GM23338 (cell line): ENCODE results near the gene PCK2. TPM values are rescaled to one million over a fixed set of nuclear protein-coding genes. Genes with fewer than 3 reads are reported as not detected.

ENCODE experiments used
- ATAC-seq: fragments of 200-7000 bp; cut with Tn5 transposase; 3 replicates; pipeline ENCODE4 v1.9.1; 2020
- DNase-seq: peaks from one replicate; pipeline ENCODE4 v3.0.0-alpha.2; 2015; ENCODE audit warnings: low spot score
- H2AFZ ChIP-seq: fragments of 200-600 bp; sonication (generic); 2 replicates; pipeline ENCODE4 v1.8.0; 2016; ENCODE audit warnings: antibody characterized with exemption, mild to moderate bottlenecking, moderate library complexity
- H3F3A ChIP-seq: fragments of 200-600 bp; sonication (generic); replicated peaks from 2 replicates; pipeline ENCODE4 v1.8.0; 2017; ENCODE audit warnings: antibody characterized with exemption, mixed run types, low read depth
- H3K27ac ChIP-seq: fragments of 200-600 bp; sonication (generic); 2 replicates; pipeline ENCODE4 v1.6.1; 2016; ENCODE audit warnings: low read depth
- H3K27me3 ChIP-seq: fragments of 200-600 bp; sonication (generic); 2 replicates; pipeline ENCODE4 v1.8.0; 2016; ENCODE audit warnings: mild to moderate bottlenecking, mixed run types, moderate library complexity; ENCODE audit not compliant: insufficient read depth
- H3K36me3 ChIP-seq: fragments of 200-600 bp; sonication (generic); 2 replicates; pipeline ENCODE4 v1.8.0; 2016; ENCODE audit warnings: mild to moderate bottlenecking; ENCODE audit not compliant: insufficient read depth
- H3K4me1 ChIP-seq: fragments of 200-600 bp; sonication (generic); 2 replicates; pipeline ENCODE4 v1.8.0; 2016; ENCODE audit warnings: mild to moderate bottlenecking, moderate library complexity; ENCODE audit not compliant: insufficient read depth
- H3K4me2 ChIP-seq: fragments of 200-600 bp; sonication (generic); 2 replicates; pipeline ENCODE4 v1.7.1; 2017; ENCODE audit warnings: mixed run types
- H3K4me3 ChIP-seq: fragments of 200-600 bp; sonication (generic); 2 replicates; pipeline ENCODE4 v1.6.1; 2016; ENCODE audit warnings: mixed run types
- H3K79me2 ChIP-seq: fragments of 200-600 bp; sonication (generic); replicated peaks from 2 replicates; pipeline ENCODE4 v1.8.0; 2017; ENCODE audit warnings: mild to moderate bottlenecking; ENCODE audit not compliant: insufficient read depth
- H3K9me2 ChIP-seq: fragments of 200-600 bp; sonication (generic); 2 replicates; pipeline ENCODE4 v1.8.0; 2017; ENCODE audit not compliant: insufficient read depth
- H4K20me1 ChIP-seq: fragments of 200-600 bp; sonication (generic); replicated peaks from 2 replicates; pipeline ENCODE4 v1.8.0; 2017; ENCODE audit warnings: mild to moderate bottlenecking; ENCODE audit not compliant: insufficient read depth
- H3K27ac Mint-ChIP-seq: 2 replicates; pipeline ENCODE4 v1.8.0; 2020; ENCODE audit warnings: inconsistent platforms, mild to moderate bottlenecking, moderate library complexity, mixed read lengths
- H3K27me3 Mint-ChIP-seq: 3 replicates; pipeline ENCODE4 v1.8.0; 2022; ENCODE audit warnings: low read depth, mild to moderate bottlenecking, moderate library complexity, mixed read lengths, inconsistent platforms; ENCODE audit not compliant: insufficient read depth, poor library complexity
- H3K36me3 Mint-ChIP-seq: 3 replicates; pipeline ENCODE4 v1.8.0; 2021; ENCODE audit warnings: low read depth, mild to moderate bottlenecking, inconsistent platforms, moderate library complexity, mixed read lengths
- H3K4me1 Mint-ChIP-seq: 3 replicates; pipeline ENCODE4 v1.8.0; 2020; ENCODE audit warnings: mild to moderate bottlenecking, inconsistent platforms, mixed read lengths
- H3K4me3 Mint-ChIP-seq: 3 replicates; pipeline ENCODE4 v1.8.0; 2021; ENCODE audit warnings: moderate library complexity, mild to moderate bottlenecking, inconsistent platforms, mixed read lengths
- H3K9me3 Mint-ChIP-seq: 3 replicates; pipeline ENCODE4 v1.8.0; 2020; ENCODE audit warnings: moderate library complexity, mild to moderate bottlenecking, inconsistent platforms, mixed read lengths
- CREB1 ChIP-seq: fragments of 250-450 bp; sonication (Bioruptor Pico); IDR thresholded peaks from 2 replicates; pipeline ENCODE4 v1.5.0; 2020; ENCODE audit warnings: low read depth, mild to moderate bottlenecking, moderate library complexity
- CTCF ChIP-seq, 2 experiments: fragments of 200-600 bp in 1 of 2; sonication (generic) in 1 of 2; conservative IDR thresholded peaks; 2 replicates each; pipeline versions ENCODE4 v1.5.1 to v1.6.1; 2016 to 2017; ENCODE audit warnings: antibody characterized with exemption in 2 of 2, low read depth in 2 of 2, mild to moderate bottlenecking in 2 of 2, moderate library complexity in 1 of 2
- EZH2phosphoT487 ChIP-seq: fragments of 200-600 bp; sonication (generic); IDR thresholded peaks from one replicate; pipeline ENCODE4 v1.8.1; 2018; ENCODE audit warnings: antibody characterized with exemption; ENCODE audit not compliant: unreplicated experiment
- JUNB ChIP-seq: IDR thresholded peaks from one replicate; pipeline ENCODE4 v1.6.1; 2016; ENCODE audit warnings: antibody characterized with exemption; ENCODE audit not compliant: unreplicated experiment
- NANOG ChIP-seq: IDR thresholded peaks from 2 replicates; pipeline ENCODE4 v1.6.1; 2016; ENCODE audit warnings: antibody characterized with exemption, borderline replicate concordance
- POLR2AphosphoS5 ChIP-seq: IDR thresholded peaks from 2 replicates; pipeline ENCODE4 v1.6.1; 2016; ENCODE audit warnings: antibody characterized with exemption, low read depth
- REST ChIP-seq: IDR thresholded peaks from one replicate; pipeline ENCODE4 v1.6.1; 2018; ENCODE audit warnings: antibody characterized with exemption; ENCODE audit not compliant: unreplicated experiment
- STAT1 ChIP-seq: IDR thresholded peaks from one replicate; pipeline ENCODE4 v1.6.1; 2016; ENCODE audit warnings: antibody characterized with exemption; ENCODE audit not compliant: unreplicated experiment
- ZNF114 ChIP-seq: fragments of 250-450 bp; sonication (Bioruptor Pico); IDR thresholded peaks from 2 replicates; pipeline ENCODE4 v1.5.0; 2020; ENCODE audit warnings: mild to moderate bottlenecking, moderate library complexity
- ZNF331 ChIP-seq: fragments of 250-450 bp; sonication (Bioruptor Pico); IDR thresholded peaks from 2 replicates; pipeline ENCODE4 v1.5.0; 2020; ENCODE audit warnings: low read depth, mild to moderate bottlenecking, moderate library complexity
- ZNF462 ChIP-seq: fragments of 250-450 bp; sonication (Bioruptor Pico); IDR thresholded peaks from 2 replicates; pipeline ENCODE4 v1.5.0; 2020; ENCODE audit warnings: mild to moderate bottlenecking, moderate library complexity
- polyA plus RNA-seq: library from polyadenylated mRNA; unstranded; fragments of >200 nt; fragmentation: Nextera tagmentation; extraction: Ambion mirVana; gene quantifications from 2 replicates; pipeline ENCODE4 v1.2.1, GENCODE V29; 2016
- total RNA-seq: library from RNA; depleted of rRNA; stranded (reverse); fragments of >200 nt; shearing (Covaris generic); gene quantifications from 2 replicates; pipeline ENCODE4 v1.2.3, GENCODE V29; 2014

PCK2 gene
- total and polyA plus RNA-seq, 2 experiments from 2014 or later: 53.5 to 103 TPM

GRCh38 chr14:24081739-24082211 is 12.3 kb upstream of the PCK2 start:
- Mint-ChIP-seq H3K27ac (no peak overlapping the region), H3K4me1 (peaks cover 34% of the 10 kb centered on the region), H3K4me3 (peak overlapping the region; percentile 76), H3K27me3 (peaks cover 40% of the 10 kb centered on the region), H3K36me3 (no peaks in the 10 kb centered on the region; the same call in 2 of the 3 replicates), H3K9me3 (no peaks in the 10 kb centered on the region)
- peak overlapping the region; percentile 83 for H3K4me3 ChIP-seq
- H3K9me2 ChIP-seq: no peaks in the 10 kb centered on the region
- DNase-seq: no peak
- TF ChIP-seq EZH2phosphoT487 (no peak), ZNF114 (CRISPR knock-in tag) (no peak), CREB1 (CRISPR knock-in tag) (no peak), REST (no peak), ZNF331 (CRISPR knock-in tag) (no peak), POLR2AphosphoS5 (no peak), CTCF (conservative IDR thresholded peaks at IDR 0.05; ENCODE audit: low read depth in 2 of 2) (no peak), STAT1 (no peak), NANOG (no peak), ZNF462 (CRISPR knock-in tag) (no peak), JUNB (no peak)
- no peak overlapping the region for H3K27ac ChIP-seq
- peak overlapping the region; percentile 94 for H2AFZ ChIP-seq
- peaks cover 19% of the 10 kb centered on the region for H3K4me1 ChIP-seq
- no peaks in the 10 kb centered on the region for H4K20me1 ChIP-seq
- H3K4me2 ChIP-seq: peak overlapping the region; percentile 95
- ATAC-seq: peak; percentile 33
- no peaks in the 10 kb centered on the region for H3K36me3 ChIP-seq
- peaks cover 15% of the 10 kb centered on the region; the same call in 1 of the 2 replicates for H3F3A ChIP-seq
- H3K27me3 ChIP-seq: peaks cover 14% of the 10 kb centered on the region; the same call in 1 of the 2 replicates
- H3K79me2 ChIP-seq: no peaks in the 10 kb centered on the region
